HG03354 (cell line): ENCODE measurements around the gene QPCT.
"Not testable (repeated sequence)": the region's sequence is repeated elsewhere in the genome, so short reads cannot be mapped to it uniquely, and the experiment has no call there.

Experiments used
- ATAC-seq: cut with Tn5 transposase; IDR thresholded peaks from one replicate; pipeline ENCODE4 v1.9.1; 2021; ENCODE audit warnings: mild to moderate bottlenecking; ENCODE audit not compliant: unreplicated experiment, poor library complexity, severe bottlenecking

Gene QPCT

DNA sequence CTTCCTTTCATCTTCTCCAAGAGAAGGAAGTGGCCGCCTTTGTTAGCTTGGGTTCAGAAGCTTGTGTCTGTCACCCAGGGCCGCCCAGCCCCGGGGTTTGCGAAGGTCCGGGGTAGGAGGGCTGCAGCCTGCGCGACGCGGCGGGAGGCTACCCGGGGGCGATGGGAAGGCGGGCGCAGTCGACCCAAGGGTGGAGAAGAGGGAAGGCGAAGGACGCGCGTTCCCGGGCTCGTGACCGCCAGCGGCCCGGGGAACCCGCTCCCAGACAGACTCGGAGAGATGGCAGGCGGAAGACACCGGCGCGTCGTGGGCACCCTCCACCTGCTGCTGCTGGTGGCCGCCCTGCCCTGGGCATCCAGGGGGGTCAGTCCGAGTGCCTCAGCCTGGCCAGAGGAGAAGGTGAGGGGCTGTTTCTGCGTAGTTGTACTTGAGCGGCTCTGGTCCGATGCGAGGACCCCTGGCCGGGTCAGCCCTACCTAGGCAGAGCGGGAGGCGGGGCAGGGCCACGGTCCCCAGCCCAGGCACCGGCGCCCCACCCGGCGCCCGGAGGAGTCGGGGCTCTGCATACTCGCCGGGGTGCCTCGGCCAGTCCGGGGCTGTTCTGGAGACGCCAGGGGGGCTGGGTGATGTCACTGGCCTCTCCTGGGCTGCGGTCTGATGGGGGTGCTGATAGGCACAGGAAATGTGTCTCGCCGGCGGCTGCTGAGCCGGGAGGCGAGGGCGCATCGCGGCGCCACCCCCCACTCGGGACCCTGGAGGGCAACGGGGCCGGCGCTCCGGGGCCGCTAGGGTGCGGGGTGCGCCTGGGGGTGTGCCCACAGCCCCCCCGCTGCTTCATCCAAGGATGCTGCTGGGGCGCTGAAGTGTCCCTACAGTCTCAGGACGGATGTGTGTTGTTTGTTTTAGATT lies at the start of gene QPCT:
TSS of gene QPCT (plus strand) at position 178 of the 909 bp plus-strand sequence. CDS start at position 280, 102 bp downstream.
- peak; percentile 52 for ATAC-seq

DNA sequence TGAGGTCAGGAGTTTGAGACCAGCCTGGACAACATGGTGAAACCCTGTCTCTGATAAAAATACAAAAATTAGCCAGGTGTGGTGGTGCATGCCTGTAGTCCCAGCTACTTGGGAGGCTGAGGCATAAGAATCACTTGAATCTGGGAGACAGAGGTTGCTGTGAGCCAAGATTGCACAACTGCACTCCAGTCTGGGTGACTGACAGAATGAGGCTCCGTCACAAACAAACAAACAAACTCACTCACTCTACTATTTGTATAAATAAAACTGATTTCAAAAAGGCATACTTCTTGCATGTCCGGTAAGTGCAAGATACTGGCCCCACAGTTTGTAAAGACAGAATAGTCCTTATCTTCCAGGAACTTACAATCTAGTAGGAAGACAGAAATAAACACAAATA lies 49.6 kb upstream of the QPCT start:
- not testable (repeated sequence) for ATAC-seq

DNA sequence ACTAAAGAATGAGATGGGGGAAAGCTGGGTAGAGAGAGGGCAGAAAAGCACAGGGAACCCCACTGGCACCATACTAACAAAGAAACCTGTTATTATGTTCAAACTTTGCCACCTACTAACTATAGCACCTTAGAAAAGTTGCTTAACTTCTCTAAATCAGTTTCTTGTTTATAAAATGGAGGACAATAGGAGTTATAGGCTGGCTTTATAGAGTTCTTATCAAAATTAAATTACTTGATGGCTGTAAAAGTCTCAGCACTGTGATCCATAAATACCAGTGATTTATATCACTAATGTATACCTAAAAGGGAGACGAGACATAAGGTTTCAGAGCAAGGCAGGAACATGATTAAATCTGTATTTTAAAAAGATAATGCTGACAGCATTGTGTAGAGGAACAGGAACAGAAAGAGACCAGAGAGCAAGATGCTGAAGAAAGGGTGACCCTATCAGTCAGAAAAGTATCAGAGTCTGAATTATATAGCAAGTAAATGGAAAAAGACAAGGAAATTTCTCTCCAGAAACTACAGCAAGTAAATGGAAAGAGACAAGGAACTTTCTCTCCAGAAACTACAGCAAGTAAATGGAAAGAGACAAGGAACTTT lies 48.9 kb upstream of the QPCT start:
- ATAC-seq: no peak

DNA sequence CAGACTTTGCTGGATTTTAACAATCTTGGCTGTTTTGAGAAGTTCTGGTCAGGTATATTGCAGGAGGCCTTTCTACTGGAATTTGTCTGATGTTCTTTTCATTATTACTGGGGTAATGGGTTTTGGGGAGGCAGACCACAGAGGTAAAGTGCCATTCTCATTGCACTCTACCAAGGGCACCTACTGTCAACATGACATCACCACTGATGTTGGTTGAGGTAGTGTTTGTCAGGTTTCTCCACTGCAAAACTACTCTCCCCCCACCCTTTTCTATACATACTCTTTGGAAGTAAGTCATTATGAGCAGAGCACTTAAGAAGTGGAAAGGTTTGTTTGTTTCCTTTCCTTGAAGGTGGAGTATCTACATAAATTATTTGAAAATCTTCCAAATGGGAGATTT lies 46.8 kb upstream of the QPCT start:
- ATAC-seq: no peak

DNA sequence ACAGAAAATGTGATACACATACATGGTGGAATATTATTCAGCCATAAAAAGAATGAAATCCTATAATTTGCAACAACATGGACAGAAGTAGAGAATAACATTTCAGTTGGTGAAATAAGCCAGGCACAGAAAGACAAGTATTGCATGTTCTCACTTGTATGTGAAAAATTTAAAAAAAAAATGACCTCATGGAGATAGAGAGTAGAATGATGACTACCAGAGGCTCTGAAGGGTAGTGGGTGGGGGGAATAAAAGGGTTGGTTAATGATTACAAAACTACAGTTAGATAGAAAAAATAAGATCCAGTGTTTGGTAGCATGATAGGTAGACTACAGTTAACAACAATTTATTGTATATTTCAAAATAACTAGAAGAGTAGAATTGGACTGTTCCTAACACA lies 44.3 kb upstream of the QPCT start:
- no peak for ATAC-seq

DNA sequence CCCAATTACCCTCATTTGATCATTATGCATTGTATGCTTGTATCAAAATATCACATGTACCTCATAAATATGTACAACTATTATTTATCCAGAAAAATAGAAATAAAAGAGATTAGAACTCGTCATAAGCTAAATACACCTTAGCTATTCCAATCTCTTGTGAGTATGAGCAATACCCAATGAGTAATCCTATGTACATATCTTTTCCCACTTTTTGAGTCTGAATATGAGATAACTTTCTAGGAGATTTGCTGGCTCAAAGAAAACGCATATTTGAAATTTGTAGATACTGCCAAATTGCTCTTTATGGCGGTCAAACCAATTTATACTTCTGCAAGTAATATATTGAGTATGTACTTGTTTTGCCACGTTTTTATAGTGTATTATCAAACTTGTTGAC lies 43.9 kb upstream of the QPCT start:
- ATAC-seq: no peak

DNA sequence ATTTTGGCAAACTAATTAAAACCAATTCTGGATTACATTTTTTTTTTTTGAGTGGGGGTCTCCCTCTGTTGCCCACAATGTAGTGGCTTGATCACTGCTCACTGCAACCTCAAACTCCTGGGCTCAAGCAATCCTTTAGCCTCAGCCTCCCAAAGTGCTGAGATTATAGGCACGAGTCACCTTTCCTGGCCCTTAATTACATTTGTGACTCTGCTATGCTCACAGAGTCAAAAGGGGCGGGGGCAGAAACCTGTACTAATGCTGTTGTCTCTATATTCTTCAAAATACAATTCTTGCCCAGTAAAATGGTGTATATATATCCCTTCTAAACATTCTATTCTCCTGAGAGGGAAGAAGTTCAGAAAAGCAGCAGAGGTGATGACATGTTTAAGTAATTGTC lies 43.0 kb upstream of the QPCT start:
- ATAC-seq: no peak

DNA sequence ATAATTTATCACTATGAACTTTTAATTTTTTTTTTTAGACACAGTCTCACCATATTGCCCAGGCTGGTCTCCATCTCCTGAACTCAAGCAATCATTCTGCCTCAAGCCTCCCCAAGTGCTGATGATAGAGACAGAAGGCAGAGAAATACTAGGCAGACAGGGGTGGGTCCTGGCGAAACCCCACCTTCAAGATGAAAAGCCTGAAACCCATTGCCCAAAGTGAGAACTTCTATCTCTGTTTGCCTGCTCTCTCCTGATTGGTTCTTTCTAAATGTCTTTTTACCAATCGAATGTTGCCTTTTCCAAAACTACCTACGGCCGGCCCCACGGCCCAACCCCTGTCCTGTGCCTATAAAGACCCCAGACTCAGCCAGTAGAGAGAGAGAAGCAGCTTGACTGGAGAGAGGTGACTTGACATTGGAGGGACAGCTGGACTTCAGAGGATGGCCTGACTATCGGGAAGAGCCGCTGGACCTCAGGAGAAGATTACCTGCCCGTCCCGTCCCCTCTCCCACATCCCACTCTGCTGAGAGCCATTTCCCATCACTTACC lies 41.7 kb upstream of the QPCT start:
- ATAC-seq: no peak

DNA sequence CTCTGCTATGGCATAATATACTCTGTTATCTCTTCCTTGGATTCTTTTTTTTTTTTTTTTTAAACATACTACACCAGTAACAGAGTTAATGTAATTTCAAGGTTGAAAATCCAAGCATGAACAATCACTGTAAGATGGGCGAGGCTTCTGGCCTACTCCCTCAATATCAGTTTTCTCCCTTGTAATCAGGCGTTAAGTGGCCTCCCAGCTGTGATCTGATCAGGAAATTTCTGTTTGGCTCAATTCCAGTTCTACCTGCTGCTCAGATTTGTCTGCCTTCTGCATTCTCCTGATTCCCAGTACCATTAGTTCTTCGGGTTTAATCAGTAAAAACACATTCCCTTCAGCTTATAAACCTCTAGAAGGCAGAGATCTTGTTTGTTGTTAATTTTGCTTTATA lies 38.4 kb upstream of the QPCT start:
- ATAC-seq: no peak

DNA sequence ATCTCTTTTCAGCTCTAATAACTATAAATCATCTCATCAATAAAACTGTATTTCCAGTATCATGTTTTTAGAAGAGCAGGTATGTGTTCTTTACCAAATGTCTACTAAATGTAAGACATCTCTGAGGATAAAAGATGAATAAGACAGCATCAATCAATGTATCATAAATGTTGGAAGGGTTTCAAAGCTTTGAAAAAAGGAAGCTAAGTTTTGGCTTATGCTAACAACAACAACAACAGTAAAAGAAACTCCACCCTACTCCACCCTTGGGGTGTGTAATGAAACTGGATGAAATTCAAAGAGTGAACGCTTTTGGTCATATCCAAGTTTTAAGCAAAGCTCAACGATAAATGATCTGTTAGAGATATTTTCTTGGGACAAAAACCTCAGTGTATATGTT lies 36.9 kb upstream of the QPCT start:
- ATAC-seq: no peak

DNA sequence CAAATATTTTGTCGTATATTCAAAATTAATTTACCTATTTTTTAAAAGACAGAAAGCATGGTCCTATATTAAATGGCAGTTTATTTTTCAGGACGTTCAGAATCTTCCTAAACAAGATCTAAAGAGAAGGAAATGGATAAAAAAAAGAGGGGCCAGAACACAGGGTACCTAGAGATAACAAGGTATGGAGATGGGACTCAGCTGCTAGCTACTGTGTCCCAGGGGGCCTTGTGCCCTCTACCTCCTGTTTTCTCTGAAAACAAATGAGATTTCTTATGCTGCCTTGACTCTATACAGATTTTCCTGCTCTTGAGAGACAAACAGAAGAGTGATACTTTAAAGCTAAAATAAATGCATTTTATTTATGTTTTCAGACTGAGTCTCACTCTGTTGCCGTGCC lies 29.1 kb upstream of the QPCT start:
- no peak for ATAC-seq

DNA sequence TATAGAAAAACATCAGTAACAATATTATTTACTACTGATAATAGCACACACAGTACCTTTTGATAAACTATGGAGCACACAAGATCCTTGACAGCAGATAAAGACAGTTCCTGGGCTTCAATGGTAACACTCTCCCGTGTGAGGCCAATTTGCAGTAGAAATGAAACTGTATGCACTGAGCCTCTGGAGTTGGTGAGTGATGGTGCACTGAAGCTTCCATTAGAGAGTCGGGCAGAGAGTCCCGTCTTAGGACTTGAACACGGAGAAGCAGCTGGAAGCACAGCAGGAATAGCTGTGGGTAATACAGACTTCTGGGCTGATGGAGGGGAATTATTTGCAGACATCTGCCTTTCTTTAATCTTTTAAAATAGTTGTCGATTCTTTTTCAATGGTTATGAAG lies 28.2 kb upstream of the QPCT start:
- no peak for ATAC-seq

DNA sequence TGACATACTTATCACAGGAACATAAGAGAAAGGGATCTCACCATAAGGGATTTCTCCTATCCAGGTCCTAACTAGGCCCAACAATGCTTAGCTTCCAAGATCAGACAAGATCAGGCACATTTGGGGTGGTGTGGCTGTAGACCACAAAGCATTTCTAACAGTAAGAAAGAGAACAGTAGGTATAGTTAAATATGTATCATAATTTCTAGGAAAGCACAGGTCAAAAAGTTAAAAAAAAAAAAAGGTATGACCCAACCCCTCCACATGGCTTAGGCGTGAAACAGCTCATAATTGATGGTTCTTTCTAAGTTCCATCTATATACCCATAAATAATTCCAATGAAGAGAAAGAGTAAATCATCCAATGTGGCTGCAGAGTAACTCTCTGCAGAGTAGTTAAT lies 26.7 kb upstream of the QPCT start:
- ATAC-seq: no peak

DNA sequence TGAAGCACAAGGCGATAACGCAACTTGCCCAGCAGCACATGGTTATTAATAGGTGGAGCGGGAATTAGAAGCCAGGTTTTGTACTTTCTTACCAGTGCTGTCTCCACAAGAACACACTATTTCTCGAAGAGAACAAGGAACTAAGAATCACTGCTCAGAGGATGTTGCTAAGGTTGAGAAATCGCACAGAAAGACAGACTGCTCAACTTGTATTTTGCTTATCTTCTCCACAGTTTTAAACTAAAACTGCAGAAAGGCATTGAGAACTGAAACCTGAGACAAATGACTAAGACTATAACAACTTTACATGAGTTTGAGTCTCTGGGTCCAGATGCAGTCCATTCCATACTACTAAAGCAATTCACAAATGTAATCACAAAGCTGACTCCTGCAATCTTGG lies 26.0 kb upstream of the QPCT start:
- peak; percentile 76 for ATAC-seq

DNA sequence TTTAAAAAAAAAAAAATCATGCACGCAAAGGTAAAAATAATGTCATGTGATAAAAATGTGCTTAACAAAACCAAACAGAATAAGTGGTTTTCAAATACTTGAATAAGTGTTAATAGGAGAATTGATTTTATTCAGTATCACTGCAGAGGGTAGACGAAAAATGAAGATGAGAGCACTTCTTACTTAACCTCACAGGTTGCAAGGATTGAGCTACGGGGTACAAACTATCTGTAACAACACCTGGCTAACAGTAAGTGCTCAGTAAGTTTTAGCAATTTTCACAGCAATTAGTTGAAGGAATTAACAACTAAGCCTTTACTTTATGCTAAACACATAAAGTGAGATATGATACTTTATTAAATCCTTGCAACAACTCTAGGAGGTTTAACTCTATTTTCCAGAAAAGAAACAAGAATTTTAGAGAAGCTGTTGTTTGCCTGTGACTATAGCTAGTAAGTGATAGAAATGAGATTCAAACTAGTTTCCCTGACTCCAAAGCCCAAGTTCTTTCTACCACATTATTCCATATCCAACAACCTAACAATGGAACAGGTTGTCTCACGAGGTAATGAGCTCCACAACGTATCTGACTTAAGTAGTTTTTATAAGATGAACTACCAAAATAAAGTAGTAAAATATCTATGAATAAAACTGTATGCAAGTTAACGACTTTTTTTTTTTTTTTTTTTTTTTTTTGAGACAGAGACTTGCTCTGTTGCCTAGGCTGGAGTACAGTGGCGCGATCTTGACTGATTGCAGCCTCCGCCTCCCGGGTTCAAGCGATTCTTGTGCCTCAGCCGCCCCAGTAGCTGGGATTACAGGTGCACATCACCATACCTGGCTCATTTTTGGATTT lies 24.4 kb upstream of the QPCT start:
- ATAC-seq: no peak

DNA sequence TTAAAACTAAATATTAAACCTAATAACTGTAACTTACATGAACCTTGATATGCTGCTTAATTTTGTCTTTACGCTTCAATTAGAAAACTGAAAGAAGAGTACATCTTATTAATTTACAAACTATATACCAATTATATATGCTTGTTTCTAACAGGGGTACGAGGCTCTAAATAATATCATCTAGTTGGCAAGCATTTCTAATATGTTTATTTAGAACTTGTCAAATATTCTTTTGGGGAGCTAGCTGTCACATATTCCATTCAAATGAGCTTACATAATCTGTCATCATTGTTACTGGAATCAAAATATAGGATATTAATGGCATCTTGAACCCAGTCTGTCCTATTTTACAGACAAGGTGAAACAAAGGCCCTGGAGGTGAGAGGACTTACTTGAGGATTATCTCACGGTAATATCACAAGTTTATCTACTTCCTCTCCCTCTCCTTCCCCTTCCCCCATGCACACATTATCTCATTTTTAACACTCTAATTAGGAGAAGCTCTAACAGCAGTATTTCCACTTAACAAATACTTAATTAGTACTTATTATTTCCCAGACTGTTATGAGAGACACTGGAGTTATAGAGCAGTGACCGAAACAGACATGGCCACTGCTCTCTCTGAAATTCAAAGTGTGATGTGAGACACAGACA lies 23.3 kb upstream of the QPCT start:
- no peak for ATAC-seq

DNA sequence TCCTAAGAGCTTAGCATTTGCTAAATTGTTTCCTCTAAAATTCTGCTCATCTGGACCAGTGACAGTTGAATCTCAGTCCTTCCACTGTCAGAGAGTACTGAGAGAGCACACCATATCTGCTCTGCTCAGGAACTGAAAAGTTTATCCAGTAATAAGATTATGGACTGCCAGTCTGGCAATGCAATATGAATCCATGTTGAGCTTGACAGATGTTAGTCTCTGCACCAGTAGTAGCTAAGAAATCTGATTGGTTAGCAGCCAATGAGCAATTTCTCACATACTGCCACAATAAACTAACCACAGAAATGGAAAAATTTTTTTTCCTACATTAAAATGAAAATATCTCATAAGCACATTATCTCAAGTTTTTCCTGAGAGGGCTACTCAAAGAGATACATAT lies 22.1 kb upstream of the QPCT start:
- ATAC-seq: no peak

DNA sequence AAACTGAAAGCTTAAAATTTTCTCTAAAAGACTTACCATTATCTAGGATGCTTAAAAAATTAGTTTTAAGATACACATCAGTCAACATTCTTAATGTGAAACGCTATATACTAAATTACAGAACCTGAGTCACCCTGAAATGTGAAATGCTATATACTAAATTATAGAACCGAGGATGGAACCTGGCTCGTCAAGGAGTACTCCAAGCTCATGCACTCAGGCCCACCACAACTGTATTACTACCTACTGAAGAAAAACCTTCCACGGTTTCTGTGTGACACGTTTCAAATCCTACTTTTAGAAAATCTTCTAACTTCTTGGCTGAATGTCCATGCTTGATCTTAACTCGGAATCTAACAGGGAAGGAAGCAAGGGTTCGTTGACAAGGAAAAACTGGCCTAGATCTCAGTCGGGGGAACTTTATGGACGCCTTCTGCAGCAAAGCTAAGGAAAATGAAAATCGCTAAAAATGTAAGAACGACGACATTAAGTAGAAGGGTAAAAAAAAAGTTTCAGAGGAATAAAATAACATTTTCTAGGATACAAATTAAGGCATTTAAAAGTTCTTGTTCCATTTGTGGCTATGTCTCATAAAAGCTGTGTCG lies 21.2 kb upstream of the QPCT start:
- no peak for ATAC-seq

DNA sequence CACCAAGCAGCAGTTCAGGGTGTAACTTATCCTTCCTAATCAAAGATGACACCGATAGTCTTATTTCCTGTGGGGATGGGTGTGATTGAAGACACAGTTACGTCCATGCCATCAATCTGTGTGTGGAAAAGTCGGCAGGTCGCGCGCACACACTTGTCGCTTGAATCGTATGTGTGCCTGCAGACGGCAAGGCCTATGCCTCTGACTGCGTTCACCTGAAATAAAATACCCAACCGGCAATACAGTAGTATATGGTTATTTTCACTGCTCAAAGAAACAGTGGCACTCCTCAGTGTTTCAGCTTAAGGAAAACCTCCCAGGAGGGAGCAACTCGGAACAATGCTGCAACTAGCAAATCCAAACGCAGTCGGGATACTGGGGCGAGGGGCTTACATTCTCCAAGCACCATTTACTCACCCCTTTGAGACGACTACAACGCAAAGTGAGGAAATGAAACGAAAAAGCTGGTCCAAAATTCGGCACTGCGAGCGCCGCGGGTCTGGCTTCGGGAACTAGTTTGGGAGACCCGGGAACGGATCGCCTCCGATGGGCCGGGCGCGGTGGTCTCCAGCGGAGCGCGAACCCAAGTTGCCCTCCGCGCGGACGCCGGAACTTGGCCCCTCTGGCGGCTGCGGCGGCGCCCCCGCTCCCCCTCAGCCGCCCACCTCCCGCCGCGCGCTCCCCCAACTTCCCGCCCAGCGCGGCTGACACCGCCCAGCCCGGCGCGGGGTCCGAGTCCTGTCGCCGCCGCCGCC lies 20.5 kb upstream of the QPCT start:
- peak; percentile 30 for ATAC-seq
